GM12878 (cell line): ENCODE measurements around the gene LMNTD2. TPM values are rescaled to one million over a fixed set of nuclear protein-coding genes. Genes with fewer than 3 reads are reported as not detected.

ENCODE experiments used
- BCL11A ChIP-seq: IDR thresholded peaks from 2 replicates; pipeline ENCODE4 v1.6.1; 2011; ENCODE audit warnings: low read depth, low read length
- FOS ChIP-seq: IDR thresholded peaks from 3 replicates; pipeline ENCODE4 v1.6.1; 2011; ENCODE audit warnings: borderline replicate concordance; ENCODE audit not compliant: insufficient read length; ENCODE audit errors: extremely low read depth
- HDAC2 ChIP-seq: fragments of 200-600 bp; sonication (generic); IDR thresholded peaks from 2 replicates; pipeline ENCODE4 v1.6.1; 2017
- IKZF2 ChIP-seq, 2 experiments: fragments of 450-650 bp; IDR thresholded peaks; 2 replicates each; pipeline ENCODE4 v1.6.1; 2017; ENCODE audit warnings: mild to moderate bottlenecking in 2 of 2, moderate library complexity in 2 of 2
- NR2C1 ChIP-seq: fragments of 450-650 bp; IDR thresholded peaks from 2 replicates; pipeline ENCODE4 v1.6.1; 2017; ENCODE audit warnings: antibody characterized with exemption, mild to moderate bottlenecking, moderate library complexity
- NRF1 ChIP-seq: conservative IDR thresholded peaks from 2 replicates; pipeline ENCODE4 v1.6.1; 2011; ENCODE audit warnings: mild to moderate bottlenecking, low read depth, low read length, improper control_type of control experiment
- SIN3A ChIP-seq: IDR thresholded peaks from 2 replicates; pipeline ENCODE4 v1.6.1; 2012; ENCODE audit warnings: low read depth, low read length, improper control_type of control experiment
- ZNF687 ChIP-seq: fragments of 450-650 bp; IDR thresholded peaks from 2 replicates; pipeline ENCODE4 v1.6.1; 2017; ENCODE audit warnings: mild to moderate bottlenecking, moderate library complexity
- polyA plus RNA-seq, 11 experiments: library from polyadenylated mRNA; depleted of rRNA in 4 of 11; unstranded in 6 of 11; stranded (reverse) in 5 of 11; fragments of >200 nt; fragmentation: Nextera tagmentation in 4 of 11; fragmentation: Illumina TruSeq in 1 of 11; extraction: Ambion mirVana in 4 of 11; extraction: Trizol in 1 of 11; gene quantifications; 1 replicate in 1 of 11; 2 replicates in 10 of 11; pipeline versions ENCODE4 v1.2.1 to v1.2.3, GENCODE V29; 2011 to 2016; ENCODE audit warnings: inconsistent platforms in 2 of 11, missing spikeins in 2 of 11, low read depth in 1 of 11
- total RNA-seq, 4 experiments: library from RNA; depleted of rRNA in 3 of 4; stranded (reverse); fragments of >200 nt in 3 of 4; fragmentation: Illumina TruSeq in 1 of 4; extraction: Trizol in 1 of 4; gene quantifications; 2 replicates each; pipeline versions ENCODE4 v1.2.1 to v1.2.3, GENCODE V29; 2013 to 2021
- TF ChIP-seq, protein P1 (sequence below): fragments of 450-650 bp; IDR thresholded peaks from 2 replicates; pipeline ENCODE4 v1.6.1; 2017; ENCODE audit warnings: borderline replicate concordance
- TF ChIP-seq, protein P2 (sequence below): fragments of 450-650 bp; IDR thresholded peaks from 2 replicates; pipeline ENCODE4 v1.6.1; 2017; ENCODE audit warnings: mild to moderate bottlenecking, low read depth, inconsistent platforms; ENCODE audit not compliant: poor library complexity, severe bottlenecking
- TF ChIP-seq, protein P3 (sequence below): fragments of 450-650 bp; IDR thresholded peaks from 2 replicates; pipeline ENCODE4 v1.6.1; 2017; ENCODE audit warnings: low read depth, mild to moderate bottlenecking, moderate library complexity

The LMNTD2 gene
- total and polyA plus RNA-seq, 10 of the 15 experiments (the other 5 are each of a cell fraction or from before 2014, with no cell fraction given): 0.22 to 4.1 (median 1.3) TPM; not detected in 2

GRCh38 chr11:560305-561147, at the start of gene LMNTD2, which contains the start of gene RASSF7 (continued):
- TF ChIP-seq, protein P1, sequence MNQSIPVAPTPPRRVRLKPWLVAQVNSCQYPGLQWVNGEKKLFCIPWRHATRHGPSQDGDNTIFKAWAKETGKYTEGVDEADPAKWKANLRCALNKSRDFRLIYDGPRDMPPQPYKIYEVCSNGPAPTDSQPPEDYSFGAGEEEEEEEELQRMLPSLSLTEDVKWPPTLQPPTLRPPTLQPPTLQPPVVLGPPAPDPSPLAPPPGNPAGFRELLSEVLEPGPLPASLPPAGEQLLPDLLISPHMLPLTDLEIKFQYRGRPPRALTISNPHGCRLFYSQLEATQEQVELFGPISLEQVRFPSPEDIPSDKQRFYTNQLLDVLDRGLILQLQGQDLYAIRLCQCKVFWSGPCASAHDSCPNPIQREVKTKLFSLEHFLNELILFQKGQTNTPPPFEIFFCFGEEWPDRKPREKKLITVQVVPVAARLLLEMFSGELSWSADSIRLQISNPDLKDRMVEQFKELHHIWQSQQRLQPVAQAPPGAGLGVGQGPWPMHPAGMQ: peak; percentile 68; the same call in 1 of the 2 replicates
- TF ChIP-seq, protein P2, sequence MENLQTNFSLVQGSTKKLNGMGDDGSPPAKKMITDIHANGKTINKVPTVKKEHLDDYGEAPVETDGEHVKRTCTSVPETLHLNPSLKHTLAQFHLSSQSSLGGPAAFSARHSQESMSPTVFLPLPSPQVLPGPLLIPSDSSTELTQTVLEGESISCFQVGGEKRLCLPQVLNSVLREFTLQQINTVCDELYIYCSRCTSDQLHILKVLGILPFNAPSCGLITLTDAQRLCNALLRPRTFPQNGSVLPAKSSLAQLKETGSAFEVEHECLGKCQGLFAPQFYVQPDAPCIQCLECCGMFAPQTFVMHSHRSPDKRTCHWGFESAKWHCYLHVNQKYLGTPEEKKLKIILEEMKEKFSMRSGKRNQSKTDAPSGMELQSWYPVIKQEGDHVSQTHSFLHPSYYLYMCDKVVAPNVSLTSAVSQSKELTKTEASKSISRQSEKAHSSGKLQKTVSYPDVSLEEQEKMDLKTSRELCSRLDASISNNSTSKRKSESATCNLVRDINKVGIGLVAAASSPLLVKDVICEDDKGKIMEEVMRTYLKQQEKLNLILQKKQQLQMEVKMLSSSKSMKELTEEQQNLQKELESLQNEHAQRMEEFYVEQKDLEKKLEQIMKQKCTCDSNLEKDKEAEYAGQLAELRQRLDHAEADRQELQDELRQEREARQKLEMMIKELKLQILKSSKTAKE: no peak
- TF ChIP-seq FOS (peak; percentile 80), NR2C1 (no peak), ZNF687 (no peak), SIN3A (0 out of 2 replicates have a peak, but pooled peaks have one; percentile 30), HDAC2 (no peak), IKZF2 (IDR thresholded peaks at IDR 0.05) (no peak), NRF1 (no peak), BCL11A (no peak)
- TF ChIP-seq, protein P3, sequence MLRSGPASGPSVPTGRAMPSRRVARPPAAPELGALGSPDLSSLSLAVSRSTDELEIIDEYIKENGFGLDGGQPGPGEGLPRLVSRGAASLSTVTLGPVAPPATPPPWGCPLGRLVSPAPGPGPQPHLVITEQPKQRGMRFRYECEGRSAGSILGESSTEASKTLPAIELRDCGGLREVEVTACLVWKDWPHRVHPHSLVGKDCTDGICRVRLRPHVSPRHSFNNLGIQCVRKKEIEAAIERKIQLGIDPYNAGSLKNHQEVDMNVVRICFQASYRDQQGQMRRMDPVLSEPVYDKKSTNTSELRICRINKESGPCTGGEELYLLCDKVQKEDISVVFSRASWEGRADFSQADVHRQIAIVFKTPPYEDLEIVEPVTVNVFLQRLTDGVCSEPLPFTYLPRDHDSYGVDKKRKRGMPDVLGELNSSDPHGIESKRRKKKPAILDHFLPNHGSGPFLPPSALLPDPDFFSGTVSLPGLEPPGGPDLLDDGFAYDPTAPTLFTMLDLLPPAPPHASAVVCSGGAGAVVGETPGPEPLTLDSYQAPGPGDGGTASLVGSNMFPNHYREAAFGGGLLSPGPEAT: no peak
